HepG2 (cell line): ENCODE data around the gene GRIA2. TPM values are rescaled to one million over a fixed set of nuclear protein-coding genes. Genes with fewer than 3 reads are reported as not detected.

Experiments
- GATAD2A ChIP-seq: IDR thresholded peaks from 2 replicates; pipeline ENCODE4 v1.6.1; 2016
- MZF1 ChIP-seq: sonication (generic); formaldehyde crosslinking; IDR thresholded peaks from 2 replicates; pipeline ENCODE4 v1.8.1; 2023; ENCODE audit warnings: mild to moderate bottlenecking, missing genetic modification reagents, borderline replicate concordance
- NONO ChIP-seq, 2 experiments: fragments of 450-650 bp in 1 of 2; sonication (generic) in 1 of 2; formaldehyde crosslinking in 1 of 2; IDR thresholded peaks in 1 of 2; conservative IDR thresholded peaks in 1 of 2; 2 replicates each; pipeline versions ENCODE4 v1.6.1 to v1.8.0; 2017 to 2022; ENCODE audit warnings: mild to moderate bottlenecking in 1 of 2, missing genetic modification reagents in 1 of 2, moderate library complexity in 1 of 2
- PHF21A ChIP-seq: sonication (generic); formaldehyde crosslinking; IDR thresholded peaks from 2 replicates; pipeline ENCODE4 v1.5.0; 2020; ENCODE audit warnings: mild to moderate bottlenecking, missing genetic modification reagents
- RBM22 ChIP-seq: fragments of 200-400 bp; formaldehyde crosslinking; optimal IDR thresholded peaks from 2 replicates; pipeline ENCODE3; 2017; ENCODE audit warnings: mild to moderate bottlenecking, low read length, moderate library complexity
- REL ChIP-seq: sonication (generic); formaldehyde crosslinking; conservative IDR thresholded peaks from 2 replicates; pipeline ENCODE4 v1.8.0; 2022; ENCODE audit warnings: mild to moderate bottlenecking, missing genetic modification reagents, moderate library complexity
- THAP7 ChIP-seq: sonication (generic); formaldehyde crosslinking; IDR thresholded peaks from 2 replicates; pipeline ENCODE4 v1.8.1; 2023; ENCODE audit warnings: mild to moderate bottlenecking, missing genetic modification reagents
- TOE1 ChIP-seq: sonication (generic); formaldehyde crosslinking; IDR thresholded peaks from 2 replicates; pipeline ENCODE4 v1.4.0; 2020; ENCODE audit warnings: mild to moderate bottlenecking, missing genetic modification reagents
- YY1 ChIP-seq: IDR thresholded peaks from 2 replicates; pipeline ENCODE4 v1.6.1; 2011; ENCODE audit warnings: low read length, low read depth, moderate library complexity, mild to moderate bottlenecking; ENCODE audit not compliant: insufficient read depth, insufficient replicate concordance
- ZFP41 ChIP-seq: sonication (generic); formaldehyde crosslinking; IDR thresholded peaks from 2 replicates; pipeline ENCODE4 v1.4.0; 2020; ENCODE audit warnings: mild to moderate bottlenecking, missing genetic modification reagents, borderline replicate concordance
- ZKSCAN1 ChIP-seq: fragments of 150-350 bp; IDR thresholded peaks from 2 replicates; pipeline ENCODE4 v1.6.1; 2014; ENCODE audit warnings: low read length
- ZKSCAN8 ChIP-seq: IDR thresholded peaks from 2 replicates; pipeline ENCODE4 v1.6.1; 2016; ENCODE audit warnings: borderline replicate concordance, missing genetic modification reagents, missing compliant biosample characterization
- ZNF275 ChIP-seq: sonication (generic); formaldehyde crosslinking; IDR thresholded peaks from 2 replicates; pipeline ENCODE4 v1.8.0; 2022; ENCODE audit warnings: missing genetic modification reagents, mild to moderate bottlenecking, inconsistent platforms, borderline replicate concordance
- ZNF280D ChIP-seq: sonication (generic); formaldehyde crosslinking; IDR thresholded peaks from 2 replicates; pipeline ENCODE4 v1.5.1; 2020; ENCODE audit warnings: mild to moderate bottlenecking, missing genetic modification reagents
- ZNF329 ChIP-seq: sonication (generic); formaldehyde crosslinking; IDR thresholded peaks from 2 replicates; pipeline ENCODE4 v1.9.0; 2021; ENCODE audit warnings: low read depth, mild to moderate bottlenecking, missing genetic modification reagents
- ZNF362 ChIP-seq: sonication (generic); formaldehyde crosslinking; IDR thresholded peaks from 2 replicates; pipeline ENCODE4 v1.4.0; 2020; ENCODE audit warnings: missing genetic modification reagents, mild to moderate bottlenecking, borderline replicate concordance
- ZNF432 ChIP-seq: sonication (generic); formaldehyde crosslinking; IDR thresholded peaks from 2 replicates; pipeline ENCODE4 v1.5.0; 2020; ENCODE audit warnings: missing genetic modification reagents, mild to moderate bottlenecking, borderline replicate concordance
- ZNF513 ChIP-seq: sonication (generic); formaldehyde crosslinking; conservative IDR thresholded peaks from 2 replicates; pipeline ENCODE4 v1.5.0; 2020; ENCODE audit warnings: missing genetic modification reagents
- ZNF570 ChIP-seq: sonication (generic); formaldehyde crosslinking; IDR thresholded peaks from 2 replicates; pipeline ENCODE4 v1.4.0; 2020; ENCODE audit warnings: mild to moderate bottlenecking, missing genetic modification reagents, borderline replicate concordance
- ZNF589 ChIP-seq: sonication (generic); formaldehyde crosslinking; conservative IDR thresholded peaks from 2 replicates; pipeline ENCODE4 v1.8.0; 2022; ENCODE audit warnings: mild to moderate bottlenecking, moderate library complexity, missing genetic modification reagents
- ZNF674 ChIP-seq: sonication (generic); formaldehyde crosslinking; IDR thresholded peaks from 2 replicates; pipeline ENCODE4 v1.5.0; 2020; ENCODE audit warnings: low read depth, mild to moderate bottlenecking, missing genetic modification reagents
- ZNF780A ChIP-seq: sonication (generic); formaldehyde crosslinking; IDR thresholded peaks from 2 replicates; pipeline ENCODE4 v1.8.0; 2022; ENCODE audit warnings: mild to moderate bottlenecking, missing genetic modification reagents, moderate library complexity
- polyA plus RNA-seq, 8 experiments: library from polyadenylated mRNA; depleted of rRNA in 3 of 8; stranded (reverse) in 7 of 8; unstranded in 1 of 8; fragments of >200 nt; fragmentation: Illumina TruSeq in 4 of 8; extraction: Trizol in 4 of 8; gene quantifications; 2 replicates each; pipeline versions ENCODE4 v1.2.1 to v1.2.3, GENCODE V29; 2011 to 2016; ENCODE audit warnings: low read depth in 4 of 8, missing spikeins in 1 of 8, mixed read lengths in 1 of 8; ENCODE audit not compliant: insufficient read depth in 1 of 8
- total RNA-seq, 5 experiments: library from RNA; depleted of rRNA; stranded (reverse); fragments of >200 nt; fragmentation: Illumina TruSeq; extraction: Trizol; gene quantifications; 2 replicates each; pipeline ENCODE4 v1.2.3, GENCODE V29; 2016; ENCODE audit warnings: low read depth in 1 of 5

Gene GRIA2
- total and polyA plus RNA-seq, 2 of the 13 experiments (the other 11 are each of a cell fraction or from before 2014, with no cell fraction given), result not detected

- TF ChIP-seq ZNF329 (CRISPR knock-in tag) (peak; percentile 64; the same call in 1 of the 2 replicates), ZNF280D (no peak), REL (no peak), ZNF674 (CRISPR knock-in tag) (no peak), ZNF589 (peak; percentile 58; the same call in 1 of the 2 replicates), PHF21A (CRISPR knock-in tag) (no peak), GATAD2A (peak; percentile 39; the same call in 1 of the 2 replicates), ZNF432 (no peak), NONO (IDR thresholded peaks at IDR 0.05) (no peak), NONO (CRISPR knock-in tag; conservative IDR thresholded peaks at IDR 0.05) (no peak), TOE1 (no peak), ZFP41 (CRISPR knock-in tag) (no peak), ZNF513 (CRISPR knock-in tag) (no peak), ZNF362 (CRISPR knock-in tag) (no peak), RBM22 (no peak), THAP7 (CRISPR knock-in tag) (0 out of 2 replicates have a peak, but pooled peaks have one; percentile 42), ZNF570 (CRISPR knock-in tag) (no peak), ZNF780A (CRISPR knock-in tag) (no peak), YY1 (peak; percentile 28), ZKSCAN8 (CRISPR knock-in tag) (no peak), ZKSCAN1 (no peak), MZF1 (CRISPR knock-in tag) (no peak), ZNF275 (no peak)
Observed at GRCh38 chr4:157220371-157220881, at the start of gene GRIA2 (continued).
